ENCODE measurements around the gene ARHGEF12. TPM values are rescaled to one million over a fixed set of nuclear protein-coding genes. Genes with fewer than 3 reads are reported as not detected.
A peak's percentile ranks its signal among the peaks of the same experiment; 100 is the strongest.

The ARHGEF12 gene
- total RNA-seq, 4 donors from 2014 or later, result 52.9 to 77.3 (median 61.4) TPM

DNA sequence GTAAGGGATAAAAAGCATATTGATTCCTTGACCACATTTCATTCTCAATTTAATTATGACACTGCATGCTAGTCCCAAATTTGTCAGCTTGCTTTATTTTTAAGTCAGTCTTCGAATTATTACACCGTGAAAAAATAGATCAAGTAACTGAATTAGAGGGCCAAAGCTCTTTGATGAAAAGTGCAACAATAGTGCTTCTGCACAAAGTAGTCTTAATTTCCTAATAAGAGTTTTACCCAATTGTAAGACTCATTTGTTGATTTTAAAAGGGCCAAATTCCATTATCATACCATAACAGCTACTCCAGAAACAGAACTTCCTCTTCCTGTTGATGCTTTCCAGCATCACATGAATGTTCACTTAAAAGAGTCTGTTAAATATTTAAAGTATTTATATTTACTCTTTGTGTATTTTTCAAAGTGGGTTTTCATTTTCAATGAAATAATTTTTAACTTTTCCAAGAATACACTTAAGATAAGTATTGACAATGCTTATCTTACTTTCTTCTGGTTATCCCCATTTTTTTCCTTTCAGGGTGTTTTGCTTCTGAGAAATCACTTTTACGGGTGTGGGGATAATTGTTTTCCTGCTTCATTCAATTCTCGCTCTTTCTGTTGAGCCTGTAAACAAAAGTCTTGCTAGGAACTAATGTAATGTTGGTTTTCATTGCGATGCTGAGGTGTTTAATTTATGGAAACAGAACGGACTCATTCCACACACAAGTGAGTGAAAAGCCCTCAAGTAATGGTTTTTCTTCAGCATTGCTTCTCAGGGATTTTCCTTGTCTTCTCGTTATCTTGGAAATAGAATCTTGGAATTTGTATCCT, 2.1 kb downstream of the ARHGEF12 start:
- no peak for ATAC-seq
- no peak for DNase-seq
- Histone ChIP-seq H3K4me3 (peak overlapping the region; percentile 81 to 96 (median 90)), H3K9me3 (no peaks in the 10 kb centered on the region), H3K27ac (peak overlapping the region; percentile 97 to 99 (median 98)), H3K27me3 (no peaks in the 10 kb centered on the region), H3K4me1 (peaks cover 47 to 54% of the 10 kb centered on the region in 2 donors), H3K36me3 (no peaks in the 10 kb centered on the region)
- in situ Hi-C loops (cut with MboI; ENCODE audit: low sequenced_read_pairs in 4 of 4) (loop anchor here in 2 of 4 donors (25.0 kb wide), 1 partner anchor 99 kb away; no protein-coding TSS in a partner anchor), intact Hi-C loops (cut with DNase I; ENCODE audit: low total_unique reads) (no loop called here)
- TF ChIP-seq, protein P1, sequence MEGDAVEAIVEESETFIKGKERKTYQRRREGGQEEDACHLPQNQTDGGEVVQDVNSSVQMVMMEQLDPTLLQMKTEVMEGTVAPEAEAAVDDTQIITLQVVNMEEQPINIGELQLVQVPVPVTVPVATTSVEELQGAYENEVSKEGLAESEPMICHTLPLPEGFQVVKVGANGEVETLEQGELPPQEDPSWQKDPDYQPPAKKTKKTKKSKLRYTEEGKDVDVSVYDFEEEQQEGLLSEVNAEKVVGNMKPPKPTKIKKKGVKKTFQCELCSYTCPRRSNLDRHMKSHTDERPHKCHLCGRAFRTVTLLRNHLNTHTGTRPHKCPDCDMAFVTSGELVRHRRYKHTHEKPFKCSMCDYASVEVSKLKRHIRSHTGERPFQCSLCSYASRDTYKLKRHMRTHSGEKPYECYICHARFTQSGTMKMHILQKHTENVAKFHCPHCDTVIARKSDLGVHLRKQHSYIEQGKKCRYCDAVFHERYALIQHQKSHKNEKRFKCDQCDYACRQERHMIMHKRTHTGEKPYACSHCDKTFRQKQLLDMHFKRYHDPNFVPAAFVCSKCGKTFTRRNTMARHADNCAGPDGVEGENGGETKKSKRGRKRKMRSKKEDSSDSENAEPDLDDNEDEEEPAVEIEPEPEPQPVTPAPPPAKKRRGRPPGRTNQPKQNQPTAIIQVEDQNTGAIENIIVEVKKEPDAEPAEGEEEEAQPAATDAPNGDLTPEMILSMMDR (IDR thresholded peaks at IDR 0.05 in 4 of 5, conservative IDR thresholded peaks at IDR 0.05 in 1 of 5), result no peak
- TF ChIP-seq POLR2A (IDR thresholded peaks at IDR 0.05), result no peak

- TF ChIP-seq, protein P1 (IDR thresholded peaks at IDR 0.05 in 4 of 5, conservative IDR thresholded peaks at IDR 0.05 in 1 of 5), result no peak
- peak in 1 of 2 donors; percentile 15 for TF ChIP-seq POLR2A (IDR thresholded peaks at IDR 0.05)
- intact Hi-C loops (cut with DNase I; ENCODE audit: low total_unique reads), result no loop called here
- in situ Hi-C loops (cut with MboI; ENCODE audit: low sequenced_read_pairs in 4 of 4), result loop anchor here in 2 of 4 donors (25.0 kb wide), 1 partner anchor 98 kb away; no protein-coding TSS in a partner anchor
- Histone ChIP-seq H3K36me3 (no peaks in the 10 kb centered on the region), H3K4me1 (peaks cover 54 to 58% of the 10 kb centered on the region in 2 donors), H3K27ac (peak overlapping the region; percentile 97 to 99 (median 98)), H3K9me3 (no peaks in the 10 kb centered on the region), H3K27me3 (no peaks in the 10 kb centered on the region), H3K4me3 (peak overlapping the region; percentile 81 to 96 (median 90))
- no peak for ATAC-seq
- no peak for DNase-seq
These were observed 3.2 kb downstream of the ARHGEF12 start for GRCh38 chr11:120339394-120339890.

GRCh38 chr11:120340529-120340928, 4.3 kb downstream of the ARHGEF12 start:
- no peak for ATAC-seq
- peak overlapping the region; percentile 81 to 96 (median 90) for H3K4me3 ChIP-seq
- intact Hi-C loops (cut with DNase I; ENCODE audit: low total_unique reads), result loop anchor here (10.0 kb wide), 1 partner anchor 1036 kb away; no protein-coding TSS in a partner anchor
- no peaks in the 10 kb centered on the region for H3K9me3 ChIP-seq
- H3K27ac ChIP-seq, result peak overlapping the region; percentile 97 to 99 (median 98)
- in situ Hi-C loops (cut with MboI; ENCODE audit: low sequenced_read_pairs in 4 of 4), result loop anchor here in 2 of 4 donors (25.0 kb wide), 1 partner anchor 97 kb away; no protein-coding TSS in a partner anchor
- DNase-seq, result no peak
- peaks cover 64 to 69% of the 10 kb centered on the region in 2 donors for H3K4me1 ChIP-seq
- H3K36me3 ChIP-seq, result no peaks in the 10 kb centered on the region
- TF ChIP-seq POLR2A (IDR thresholded peaks at IDR 0.05), result no peak
- TF ChIP-seq, protein P1 (IDR thresholded peaks at IDR 0.05 in 4 of 5, conservative IDR thresholded peaks at IDR 0.05 in 1 of 5), result no peak
- no peaks in the 10 kb centered on the region for H3K27me3 ChIP-seq

DNA sequence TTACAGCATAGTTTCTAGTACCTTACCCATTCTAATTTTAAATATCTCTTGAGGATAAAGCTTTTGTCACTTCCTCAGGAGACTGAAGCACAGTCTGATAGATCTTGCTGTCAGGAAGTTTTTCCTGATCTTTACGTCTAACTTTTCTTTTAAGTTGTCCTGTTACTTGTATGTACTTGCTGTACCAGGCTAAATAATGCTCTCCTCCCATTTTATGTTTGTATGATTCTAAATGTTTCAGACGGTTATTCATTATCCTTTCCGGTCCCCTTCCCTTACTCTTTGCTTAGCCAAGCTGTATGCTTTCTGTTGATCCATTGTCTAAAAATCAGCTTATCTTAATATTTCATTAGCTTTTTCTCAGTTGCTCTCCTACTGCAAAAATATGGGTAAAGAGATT, 6.0 kb downstream of the ARHGEF12 start:
- in situ Hi-C loops (cut with MboI; ENCODE audit: low sequenced_read_pairs in 4 of 4), result loop anchor here in 2 of 4 donors (25.0 kb wide), 1 partner anchor 95 kb away; no protein-coding TSS in a partner anchor
- Histone ChIP-seq H3K27ac (peak overlapping the region; percentile 87 to 99 (median 98)), H3K36me3 (no peaks in the 10 kb centered on the region), H3K27me3 (no peaks in the 10 kb centered on the region), H3K9me3 (no peaks in the 10 kb centered on the region), H3K4me1 (peaks cover 81 to 84% of the 10 kb centered on the region in 2 donors), H3K4me3 (no peak overlapping the region)
- intact Hi-C loops (cut with DNase I; ENCODE audit: low total_unique reads), result loop anchor here (10.0 kb wide), 1 partner anchor 1037 kb away; no protein-coding TSS in a partner anchor
- DNase-seq (no peak), ATAC-seq (no peak)
- TF ChIP-seq, protein P1 (IDR thresholded peaks at IDR 0.05 in 4 of 5, conservative IDR thresholded peaks at IDR 0.05 in 1 of 5), result no peak
- no peak for TF ChIP-seq POLR2A (IDR thresholded peaks at IDR 0.05)
